IMR-90 (cell line): ENCODE results near the gene NXPH4. TPM values are rescaled to one million over a fixed set of nuclear protein-coding genes. Genes with fewer than 3 reads are reported as not detected.

Experiments used
- ATAC-seq: fragments of 200-7000 bp; cut with Tn5 transposase; 2 replicates; pipeline ENCODE4 v1.9.1; 2020; ENCODE audit warnings: low read depth, mild to moderate bottlenecking, moderate library complexity
- BruUV-seq: library from RNA; stranded (reverse); fragments of 400-500 nt; replicated peaks from 2 replicates; lab custom pipeline; 2021; lab: Mats Ljungman, UMichigan
- CTCF ChIA-PET: fragments of 300-600 bp; formaldehyde crosslinking; extraction: SDS; loops from one replicate; lab custom pipeline; 2021; ENCODE audit warnings: antibody characterized with exemption; lab: Yijun Ruan, JAX
- POLR2A ChIA-PET: fragments of 300-600 bp; sonication (Branson Sonifier 250); formaldehyde crosslinking; loops from one replicate; lab custom pipeline; 2022; ENCODE audit warnings: antibody characterized with exemption; ENCODE audit not compliant: unreplicated experiment; lab: Charles Lee
- DNase-seq: peaks from one replicate; pipeline ENCODE4 v3.0.0; 2013
- H2AFZ ChIP-seq: replicated peaks from 2 replicates; pipeline ENCODE3; 2013; ENCODE audit warnings: low read length, mild to moderate bottlenecking; ENCODE audit not compliant: poor library complexity
- H2AK5ac ChIP-seq: 2 replicates; pipeline ENCODE4 v1.6.1; 2013; ENCODE audit warnings: low read depth, low read length, inconsistent platforms
- H2AK9ac ChIP-seq: replicated peaks from 2 replicates; pipeline ENCODE3; 2013; ENCODE audit warnings: mild to moderate bottlenecking, low read depth, low read length, moderate library complexity; ENCODE audit not compliant: poor library complexity
- H2BK120ac ChIP-seq: 2 replicates; pipeline ENCODE4 v1.6.1; 2013; ENCODE audit warnings: low read depth, low read length, inconsistent platforms
- H2BK15ac ChIP-seq: 3 replicates; pipeline ENCODE4 v1.6.1; 2013; ENCODE audit warnings: low read depth, low read length, inconsistent platforms
- H2BK20ac ChIP-seq: 2 replicates; pipeline ENCODE4 v1.6.1; 2013; ENCODE audit warnings: low read depth, mild to moderate bottlenecking, inconsistent platforms, low read length, moderate library complexity
- H2BK5ac ChIP-seq: 2 replicates; pipeline ENCODE4 v1.6.1; 2013; ENCODE audit warnings: mild to moderate bottlenecking, low read depth, low read length, inconsistent platforms; ENCODE audit not compliant: poor library complexity, severe bottlenecking
- H3K14ac ChIP-seq: replicated peaks from 2 replicates; pipeline ENCODE4 v1.6.1; 2013; ENCODE audit warnings: low read depth, low read length, inconsistent platforms
- H3K18ac ChIP-seq: 2 replicates; pipeline ENCODE4 v1.6.1; 2013; ENCODE audit warnings: low read depth, low read length, control low read depth
- H3K23ac ChIP-seq: 2 replicates; pipeline ENCODE4 v1.6.1; 2013; ENCODE audit warnings: low read depth, low read length, inconsistent platforms
- H3K27ac ChIP-seq: 2 replicates; pipeline ENCODE4 v1.5.1; 2013; ENCODE audit warnings: mild to moderate bottlenecking, control low read depth, low read length; ENCODE audit not compliant: insufficient read depth
- H3K27me3 ChIP-seq: 2 replicates; pipeline ENCODE4 v1.6.1; 2013; ENCODE audit warnings: low read length; ENCODE audit not compliant: control insufficient read depth, insufficient read depth
- H3K36me3 ChIP-seq: 2 replicates; pipeline ENCODE4 v1.6.1; 2013; ENCODE audit warnings: low read length, mixed read lengths; ENCODE audit not compliant: control insufficient read depth, insufficient read depth
- H3K4ac ChIP-seq: 2 replicates; pipeline ENCODE4 v1.6.1; 2013; ENCODE audit warnings: low read depth, low read length, inconsistent platforms
- H3K4me1 ChIP-seq: 2 replicates; pipeline ENCODE4 v1.6.1; 2013; ENCODE audit warnings: low read length, mixed read lengths; ENCODE audit not compliant: control insufficient read depth, insufficient read depth
- H3K4me2 ChIP-seq: 2 replicates; pipeline ENCODE4 v1.6.1; 2013; ENCODE audit warnings: low read depth, mild to moderate bottlenecking, control low read depth, low read length, moderate library complexity
- H3K4me3 ChIP-seq: 2 replicates; pipeline ENCODE4 v1.5.1; 2013; ENCODE audit warnings: low read depth, mild to moderate bottlenecking, control low read depth, low read length, moderate library complexity; ENCODE audit not compliant: insufficient read depth
- H3K56ac ChIP-seq: 2 replicates; pipeline ENCODE4 v1.6.1; 2013; ENCODE audit warnings: low read length, inconsistent platforms; ENCODE audit not compliant: insufficient read depth; ENCODE audit errors: extremely low read depth
- H3K79me1 ChIP-seq, 2 experiments: 2 replicates each; pipeline ENCODE4 v1.6.1; 2013; ENCODE audit warnings: low read length in 2 of 2, inconsistent platforms in 1 of 2, low read depth in 1 of 2
- H3K9ac ChIP-seq: 2 replicates; pipeline ENCODE4 v1.6.1; 2013; ENCODE audit warnings: low read depth, low read length, control low read depth
- H3K9me1 ChIP-seq: 2 replicates; pipeline ENCODE4 v1.6.1; 2013; ENCODE audit warnings: low read length, inconsistent platforms; ENCODE audit not compliant: insufficient read depth
- H3K9me3 ChIP-seq: 2 replicates; pipeline ENCODE4 v1.6.1; 2013; ENCODE audit warnings: low read length; ENCODE audit not compliant: control insufficient read depth, insufficient read depth
- H4K20me1 ChIP-seq: 2 replicates; pipeline ENCODE4 v1.6.1; 2013; ENCODE audit warnings: low read length, inconsistent platforms; ENCODE audit not compliant: insufficient read depth
- H4K5ac ChIP-seq: 2 replicates; pipeline ENCODE4 v1.6.1; 2013; ENCODE audit warnings: mild to moderate bottlenecking, low read depth, low read length, control low read depth
- H4K8ac ChIP-seq, 2 experiments: 2 replicates each; pipeline ENCODE4 v1.6.1; 2013; ENCODE audit warnings: low read depth in 2 of 2, low read length in 2 of 2, control low read depth in 1 of 2, inconsistent platforms in 1 of 2
- H4K91ac ChIP-seq: 2 replicates; pipeline ENCODE4 v1.6.1; 2013; ENCODE audit warnings: low read depth, low read length, inconsistent platforms; ENCODE audit not compliant: insufficient read depth
- BHLHE40 ChIP-seq: fragments of 150-350 bp; IDR thresholded peaks from 2 replicates; pipeline ENCODE4 v1.6.1; 2016; ENCODE audit warnings: mild to moderate bottlenecking, low read depth, low read length
- CEBPB ChIP-seq: IDR thresholded peaks from 2 replicates; pipeline ENCODE4 v1.6.1; 2012; ENCODE audit warnings: low read depth, low read length, improper control_type of control experiment
- CHD1 ChIP-seq: IDR thresholded peaks from 2 replicates; pipeline ENCODE4 v1.6.1; 2012; ENCODE audit warnings: low read depth, low read length, improper control_type of control experiment
- CTCF ChIP-seq: conservative IDR thresholded peaks from 2 replicates; pipeline ENCODE4 v1.5.1; 2012; ENCODE audit warnings: mild to moderate bottlenecking, low read depth, low read length, improper control_type of control experiment
- ELK1 ChIP-seq: fragments of 150-350 bp; IDR thresholded peaks from 2 replicates; pipeline ENCODE4 v1.6.1; 2016; ENCODE audit warnings: low read depth, mild to moderate bottlenecking, low read length, moderate library complexity, borderline replicate concordance
- FOS ChIP-seq: fragments of 150-350 bp; IDR thresholded peaks from 2 replicates; pipeline ENCODE4 v1.6.1; 2016; ENCODE audit warnings: low read depth, low read length
- MAFK ChIP-seq: IDR thresholded peaks from 2 replicates; pipeline ENCODE4 v1.6.1; 2012; ENCODE audit warnings: low read depth, low read length, improper control_type of control experiment
- MAZ ChIP-seq: IDR thresholded peaks from 2 replicates; pipeline ENCODE4 v1.6.1; 2012; ENCODE audit warnings: low read depth, mild to moderate bottlenecking, low read length, improper control_type of control experiment, moderate library complexity, borderline replicate concordance
- MXI1 ChIP-seq: IDR thresholded peaks from 2 replicates; pipeline ENCODE4 v1.6.1; 2012; ENCODE audit warnings: low read depth, mild to moderate bottlenecking, low read length, moderate library complexity, borderline replicate concordance
- NFE2L2 ChIP-seq: fragments of 150-350 bp; IDR thresholded peaks from 2 replicates; pipeline ENCODE4 v1.6.1; 2016; ENCODE audit warnings: low read depth, mild to moderate bottlenecking, low read length
- POLR2A ChIP-seq: IDR thresholded peaks from 2 replicates; pipeline ENCODE4 v1.6.1; 2012; ENCODE audit warnings: mild to moderate bottlenecking, low read depth, low read length
- RAD21 ChIP-seq: IDR thresholded peaks from 2 replicates; pipeline ENCODE4 v1.6.1; 2012; ENCODE audit warnings: low read length, improper control_type of control experiment
- RCOR1 ChIP-seq: IDR thresholded peaks from 2 replicates; pipeline ENCODE4 v1.6.1; 2012; ENCODE audit warnings: mild to moderate bottlenecking, low read length, improper control_type of control experiment; ENCODE audit not compliant: insufficient replicate concordance
- RFX5 ChIP-seq: IDR thresholded peaks from 2 replicates; pipeline ENCODE4 v1.8.0; 2012; ENCODE audit warnings: low read depth, mild to moderate bottlenecking, low read length, moderate library complexity
- SMC3 ChIP-seq: fragments of 150-350 bp; IDR thresholded peaks from 2 replicates; pipeline ENCODE4 v1.6.1; 2016; ENCODE audit warnings: low read depth, mild to moderate bottlenecking, antibody characterized with exemption, low read length, moderate library complexity
- USF2 ChIP-seq: fragments of 150-350 bp; IDR thresholded peaks from 2 replicates; pipeline ENCODE4 v1.6.1; 2017; ENCODE audit warnings: mild to moderate bottlenecking, antibody characterized with exemption, low read length, low read depth
- WGBS, 2 experiments: methylation state at CpG; one replicate each; pipeline versions ENCODE4 v1.1.5 to v1.1.7; 2013; ENCODE audit warnings: missing lambda C conversion rate in 2 of 2; ENCODE audit not compliant: insufficient read length in 1 of 2; ENCODE audit errors: extremely low coverage in 2 of 2; 5-methylcytosine and 5-hydroxymethylcytosine counted together
- dilution Hi-C: fragments of 300-500 bp; cut with HindIII; formaldehyde crosslinking; loops from one replicate; pipeline ENCODE4 v1.14.3; 2018; ENCODE audit warnings: low sequenced_read_pairs; ENCODE audit not compliant: unreplicated experiment
- in situ Hi-C: fragments of 300-500 bp; cut with MboI; formaldehyde crosslinking; loops from 3 replicates; pipeline ENCODE4 v1.14.3; 2019; ENCODE audit warnings: low sequenced_read_pairs, inconsistent platforms, mixed read lengths
- intact Hi-C: fragments of 100-400 bp; cut with micrococcal nuclease; formaldehyde crosslinking; loops from 2 replicates; pipeline ENCODE4 v1.10.0; 2022
- polyA plus RNA-seq, 3 experiments: library from polyadenylated mRNA; depleted of rRNA; stranded (reverse); fragments of >200 nt; gene quantifications; 2 replicates each; pipeline ENCODE4 v1.2.3, GENCODE V29; 2012; ENCODE audit warnings: low replicate concordance in 1 of 3
- total RNA-seq: library from RNA; depleted of rRNA; stranded (reverse); fragments of >200 nt; gene quantifications from 2 replicates; pipeline ENCODE4 v1.2.3, GENCODE V29; 2012

NXPH4 gene
- total and polyA plus RNA-seq, 2 of the 4 experiments (the other 2 are of a cell fraction) = 0.36 to 3.8 TPM

GRCh38 chr12:57168058-57168457 lies 48.5 kb upstream of the NXPH4 start:
- POLR2A ChIA-PET = no interaction called here
- in situ Hi-C loops = no loop called here

More at GRCh38 chr12:57168058-57168457, 48.5 kb upstream of the NXPH4 start:
- H3K23ac ChIP-seq = no peak overlapping the region
- no peak overlapping the region for H3K4me2 ChIP-seq
- no peak overlapping the region for H3K9ac ChIP-seq
- no peaks in the 10 kb centered on the region for H3K27me3 ChIP-seq
- no peak for TF ChIP-seq CHD1
- TF ChIP-seq CEBPB = no peak
- no peak for TF ChIP-seq MXI1
- TF ChIP-seq RAD21 = no peak
- no peak for TF ChIP-seq NFE2L2
- no peak for TF ChIP-seq RFX5
- TF ChIP-seq BHLHE40 = no peak
- TF ChIP-seq MAZ = no peak
- TF ChIP-seq MAFK = no peak
- TF ChIP-seq CTCF = no peak
- TF ChIP-seq USF2 = no peak
- TF ChIP-seq SMC3 = no peak
- TF ChIP-seq POLR2A = no peak
- TF ChIP-seq RCOR1 = no peak
- TF ChIP-seq ELK1 = no peak
- TF ChIP-seq FOS = no peak
- no peak overlapping the region for H4K91ac ChIP-seq
- no peak overlapping the region for H3K14ac ChIP-seq
- peaks cover 6% of the 10 kb centered on the region; the same call in 1 of the 2 replicates for H3K9me1 ChIP-seq
- no peak overlapping the region for H2BK20ac ChIP-seq
- WGBS, 2 experiments = 83% methylated on average over 7 of the region's 10 CpGs; no CpG with 5 or more reads in 1 of the 2 experiments
- H3K79me1 ChIP-seq = peaks cover 10 to 51% of the 10 kb centered on the region in 2 experiments; a peak in 3 of 4 replicates
- no TSS peak for BruUV-seq
- no peak overlapping the region for H2BK15ac ChIP-seq
- H2AK5ac ChIP-seq = no peak overlapping the region
- no peak overlapping the region for H3K27ac ChIP-seq
- peaks cover 43% of the 10 kb centered on the region for H4K20me1 ChIP-seq
- H3K4ac ChIP-seq = no peak overlapping the region
- no peak for DNase-seq
- H3K4me3 ChIP-seq = no peak overlapping the region
- H2BK120ac ChIP-seq = no peak overlapping the region
- H3K18ac ChIP-seq = no peak overlapping the region
- H2BK5ac ChIP-seq = no peak overlapping the region
- CTCF ChIA-PET = no interaction called here
- no peak overlapping the region for H2AK9ac ChIP-seq
- H4K5ac ChIP-seq = no peak overlapping the region
- peaks cover 78% of the 10 kb centered on the region for H3K36me3 ChIP-seq
- H3K9me3 ChIP-seq = no peaks in the 10 kb centered on the region
- H3K4me1 ChIP-seq = peaks cover 12% of the 10 kb centered on the region
- H4K8ac ChIP-seq = no peak overlapping the region
- no peak for ATAC-seq
- intact Hi-C loops (no loop called here), dilution Hi-C loops (no loop called here)
- H3K56ac ChIP-seq = no peak overlapping the region
- H2AFZ ChIP-seq = no peak overlapping the region
